ENCODE data around the gene CCDC63.

DNA sequence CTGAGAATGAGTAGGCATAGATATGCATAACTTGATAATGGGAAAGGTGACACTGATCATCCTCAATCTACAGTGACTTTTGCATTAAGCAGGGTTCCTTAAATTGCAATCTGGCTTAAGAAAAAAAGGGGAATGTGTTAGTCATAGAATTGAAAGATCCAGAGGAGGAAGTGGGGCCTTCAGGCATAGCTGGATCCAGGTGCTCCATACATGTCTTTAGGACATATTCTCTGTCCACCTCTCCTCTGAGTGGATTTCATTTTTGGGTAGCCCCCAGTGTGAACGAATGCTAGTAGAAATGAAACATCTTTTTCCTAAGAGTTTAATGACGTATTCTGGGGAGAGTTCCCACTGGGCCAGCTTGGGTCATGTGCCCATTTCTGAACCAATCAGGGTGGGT, 27.6 kb downstream of the CCDC63 start:
- TF ChIP-seq CTCF (IDR thresholded peaks at IDR 0.05) (no peak), SP1 (CRISPR knock-in tag; conservative IDR thresholded peaks at IDR 0.05) (no peak)
- TF ChIP-seq, protein P1, sequence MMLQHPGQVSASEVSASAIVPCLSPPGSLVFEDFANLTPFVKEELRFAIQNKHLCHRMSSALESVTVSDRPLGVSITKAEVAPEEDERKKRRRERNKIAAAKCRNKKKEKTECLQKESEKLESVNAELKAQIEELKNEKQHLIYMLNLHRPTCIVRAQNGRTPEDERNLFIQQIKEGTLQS (CRISPR knock-in tag; conservative IDR thresholded peaks at IDR 0.05): no peak
